MCF 10A (cell line): Measurements from ENCODE around the gene METTL27. TPM values are rescaled to one million over a fixed set of nuclear protein-coding genes. Genes with fewer than 3 reads are reported as not detected.
A peak's percentile ranks its signal among the peaks of the same experiment; 100 is the strongest.
"Not testable (repeated sequence)": the region's sequence is repeated elsewhere in the genome, so short reads cannot be mapped to it uniquely, and the experiment has no call there.

Source experiments
- BruUV-seq: library from RNA; stranded (reverse); fragments of 400-500 nt; replicated peaks from 2 replicates; lab custom pipeline; 2021; lab: Mats Ljungman, UMichigan
- CTCF ChIA-PET: fragments of 300-600 bp; sonication (Branson Sonifier 250); formaldehyde crosslinking; extraction: SDS; loops from one replicate; lab custom pipeline; 2021; ENCODE audit warnings: antibody characterized with exemption, inconsistent platforms; lab: Yijun Ruan, JAX
- POLR2A ChIA-PET: fragments of 300-600, 350-650 bp; sonication (Branson Sonifier 250); formaldehyde crosslinking; extraction: SDS; loops from one replicate; lab custom pipeline; 2020; ENCODE audit warnings: antibody characterized with exemption, inconsistent platforms; lab: Yijun Ruan, JAX
- DNase-seq: peaks from one replicate; pipeline ENCODE4 v3.0.0-alpha.2; 2018; ENCODE audit not compliant: unreplicated experiment
- H3K27ac Mint-ChIP-seq: one replicate; pipeline ENCODE4 v1.8.0; 2022; ENCODE audit warnings: mild to moderate bottlenecking, low read depth, mixed read lengths; ENCODE audit not compliant: unreplicated experiment
- H3K27me3 Mint-ChIP-seq: one replicate; pipeline ENCODE4 v1.8.0; 2022; ENCODE audit warnings: mixed read lengths; ENCODE audit not compliant: insufficient read depth, unreplicated experiment
- H3K36me3 Mint-ChIP-seq: one replicate; pipeline ENCODE4 v1.8.0; 2022; ENCODE audit warnings: mild to moderate bottlenecking, moderate library complexity, mixed read lengths; ENCODE audit not compliant: insufficient read depth, unreplicated experiment
- H3K4me1 Mint-ChIP-seq: one replicate; pipeline ENCODE4 v1.8.0; 2022; ENCODE audit warnings: mixed read lengths; ENCODE audit not compliant: insufficient read depth, unreplicated experiment
- H3K4me3 Mint-ChIP-seq: one replicate; pipeline ENCODE4 v1.8.0; 2022; ENCODE audit warnings: mild to moderate bottlenecking, moderate library complexity, mixed read lengths; ENCODE audit not compliant: unreplicated experiment
- H3K9me3 Mint-ChIP-seq: one replicate; pipeline ENCODE4 v1.8.0; 2022; ENCODE audit warnings: mixed read lengths; ENCODE audit not compliant: unreplicated experiment
- CTCF ChIP-seq: fragments of 200-600 bp; IDR thresholded peaks from one replicate; pipeline ENCODE4 v1.8.0; 2022; ENCODE audit warnings: antibody characterized with exemption, mild to moderate bottlenecking; ENCODE audit not compliant: unreplicated experiment
- intact Hi-C: fragments of 100-400 bp; cut with micrococcal nuclease; formaldehyde crosslinking; loops from 2 replicates; pipeline ENCODE4 v1.14.1; 2022
- total RNA-seq: library from RNA; stranded (reverse); gene quantifications from 2 replicates; pipeline ENCODE4 v1.2.3, GENCODE V29; 2022

The METTL27 gene
- total RNA-seq, 1 experiment from 2014 or later, result 4.4 TPM

- Mint-ChIP-seq H3K27me3 (no peaks in the 10 kb centered on the region), H3K9me3 (no peaks in the 10 kb centered on the region), H3K4me1 (peaks cover 45% of the 10 kb centered on the region), H3K27ac (peak overlapping the region; percentile 94), H3K36me3 (no peaks in the 10 kb centered on the region), H3K4me3 (peak overlapping the region; percentile 31)
- TF ChIP-seq CTCF, result no peak
- peak; percentile 97 for DNase-seq
- intact Hi-C loops, result loop anchor here (1.0 kb wide), 3 partner anchors 28 to 112 kb away; partner anchors contain the start of gene ABHD11
- POLR2A ChIA-PET, result interaction anchor here (0.6 to 4.4 kb wide), 15 partner anchors 8 to 462 kb away, joined by 3 to 48 read pairs (median 8); partner anchors contain the start of genes ABHD11, METTL27 and TBL2
- CTCF ChIA-PET, result interaction anchor here (0.5 to 1.7 kb wide), 11 partner anchors 10 to 339 kb away, joined by 3 to 6 read pairs (median 4); no protein-coding TSS in a partner anchor
- no TSS peak for BruUV-seq
Measured at GRCh38 chr7:73850781-73851207, 8.5 kb upstream of the METTL27 start.

- Mint-ChIP-seq H3K36me3 (no peaks in the 10 kb centered on the region), H3K4me1 (peaks cover 51% of the 10 kb centered on the region), H3K27me3 (no peaks in the 10 kb centered on the region), H3K9me3 (no peaks in the 10 kb centered on the region), H3K4me3 (no peak overlapping the region), H3K27ac (peak overlapping the region; percentile 51)
- no peak for DNase-seq
- ChIA-PET POLR2A (interaction anchor here (1.6 kb wide), 1 partner anchor 26 kb away, joined by 5 read pairs; no protein-coding TSS in a partner anchor), CTCF (interaction anchor here (0.6 to 2.1 kb wide), 4 partner anchors 36 to 138 kb away, joined by 3 to 4 read pairs (median 3); no protein-coding TSS in a partner anchor)
- BruUV-seq, result no TSS peak
- no peak for TF ChIP-seq CTCF
- intact Hi-C loops, result no loop called here
Measured at GRCh38 chr7:73847941-73848723, 5.8 kb upstream of the METTL27 start.

- H3K36me3 Mint-ChIP-seq, intact Hi-C loops, H3K9me3 Mint-ChIP-seq, BruUV-seq, H3K27me3 Mint-ChIP-seq, H3K27ac Mint-ChIP-seq, H3K4me3 Mint-ChIP-seq, DNase-seq: not testable (repeated sequence)
- POLR2A ChIA-PET, result interaction anchor here (0.7 kb wide), 1 partner anchor 16 kb away, joined by 3 read pairs; no protein-coding TSS in a partner anchor
- CTCF ChIA-PET, result interaction anchor here (1.2 kb wide), 1 partner anchor 9 kb away, joined by 5 read pairs; no protein-coding TSS in a partner anchor
- peaks cover 36% of the 10 kb centered on the region for H3K4me1 Mint-ChIP-seq
Measured at GRCh38 chr7:73845701-73846195, 3.4 kb upstream of the METTL27 start.

GRCh38 chr7:73844848-73845460 lies 2.6 kb upstream of the METTL27 start:
- TF ChIP-seq CTCF, result no peak
- POLR2A ChIA-PET, result interaction anchor here (0.6 to 1.4 kb wide), 4 partner anchors 15 to 109 kb away, joined by 3 to 7 read pairs (median 3); partner anchors contain the start of gene ABHD11
- H3K4me3 Mint-ChIP-seq, result no peak overlapping the region

More at GRCh38 chr7:73844848-73845460, 2.6 kb upstream of the METTL27 start:
- CTCF ChIA-PET, result interaction anchor here (0.6 to 1.5 kb wide), 6 partner anchors 10 to 239 kb away, joined by 3 to 5 read pairs (median 4); no protein-coding TSS in a partner anchor
- H3K9me3 Mint-ChIP-seq, result no peaks in the 10 kb centered on the region
- peak; percentile 57 for DNase-seq
- no peaks in the 10 kb centered on the region for H3K27me3 Mint-ChIP-seq
- H3K36me3 Mint-ChIP-seq, result no peaks in the 10 kb centered on the region
- H3K27ac Mint-ChIP-seq, result peak overlapping the region; percentile 66
- BruUV-seq, result no TSS peak
- H3K4me1 Mint-ChIP-seq, result peaks cover 29% of the 10 kb centered on the region
- intact Hi-C loops, result no loop called here
